HepG2 (cell line): Measurements from ENCODE around the gene FAM117B. TPM values are rescaled to one million over a fixed set of nuclear protein-coding genes. Genes with fewer than 3 reads are reported as not detected.

Source experiments
- polyA plus RNA-seq, 8 experiments: library from polyadenylated mRNA; depleted of rRNA in 3 of 8; stranded (reverse) in 7 of 8; unstranded in 1 of 8; fragments of >200 nt; fragmentation: Illumina TruSeq in 4 of 8; extraction: Trizol in 4 of 8; gene quantifications; 2 replicates each; pipeline versions ENCODE4 v1.2.1 to v1.2.3, GENCODE V29; 2011 to 2016; ENCODE audit warnings: low read depth in 4 of 8, missing spikeins in 1 of 8, mixed read lengths in 1 of 8; ENCODE audit not compliant: insufficient read depth in 1 of 8
- small RNA-seq, 3 experiments: library from RNA; depleted of rRNA; stranded (forward); fragments of <200 nt; gene quantifications; one replicate each; pipeline ENCODE3, GENCODE V24; 2012; ENCODE audit warnings: low read depth in 2 of 3, low replicate concordance in 1 of 3; ENCODE audit not compliant: insufficient read length in 3 of 3, insufficient read depth in 2 of 3
- total RNA-seq, 5 experiments: library from RNA; depleted of rRNA; stranded (reverse); fragments of >200 nt; fragmentation: Illumina TruSeq; extraction: Trizol; gene quantifications; 2 replicates each; pipeline ENCODE4 v1.2.3, GENCODE V29; 2016; ENCODE audit warnings: low read depth in 1 of 5

FAM117B gene
- total and polyA plus RNA-seq, 2 of the 13 experiments (the other 11 are each of a cell fraction or from before 2014, with no cell fraction given): 5.8 to 11.0 TPM

Small RNA genes within 50 kb of the gene (small RNA-seq; reads per million reads assigned to genes)
- 0 reads per million in 3 experiments for gene MTND4LP17

Other genes starting within 250 kb of the FAM117B start
- 2.1 and 2.4 TPM in 2 replicates for gene ICA1L, start 236.8 kb downstream of the FAM117B start, total RNA-seq (2016; rRNA removed; fragmentation: Illumina TruSeq; extraction: Trizol)
- gene ICA1L, start 236.8 kb downstream of the FAM117B start, polyA plus RNA-seq (2011; rRNA removed): 1.5 and 2.0 TPM in 2 replicates